GM12878 (cell line): ENCODE results near the gene ZC3H10. TPM values are rescaled to one million over a fixed set of nuclear protein-coding genes. Genes with fewer than 3 reads are reported as not detected.

Experiments
- ATF7 ChIP-seq: fragments of 450-650 bp; IDR thresholded peaks from 2 replicates; pipeline ENCODE4 v1.6.1; 2016; ENCODE audit warnings: low read depth, mild to moderate bottlenecking
- BACH1 ChIP-seq: fragments of 450-650 bp; IDR thresholded peaks from 2 replicates; pipeline ENCODE4 v1.6.1; 2017; ENCODE audit warnings: mild to moderate bottlenecking, borderline replicate concordance
- ELK1 ChIP-seq: IDR thresholded peaks from 2 replicates; pipeline ENCODE4 v1.6.1; 2012; ENCODE audit warnings: low read depth, low read length, improper control_type of control experiment
- MEF2B ChIP-seq: fragments of 450-650 bp; IDR thresholded peaks from 2 replicates; pipeline ENCODE4 v1.6.1; 2018; ENCODE audit warnings: mild to moderate bottlenecking, moderate library complexity; ENCODE audit not compliant: partially characterized antibody, poor library complexity, severe bottlenecking
- MYB ChIP-seq: fragments of 150-350 bp; IDR thresholded peaks from 2 replicates; pipeline ENCODE4 v1.6.1; 2014; ENCODE audit warnings: mild to moderate bottlenecking, low read depth, low read length, borderline replicate concordance
- NFXL1 ChIP-seq: fragments of 450-650 bp; IDR thresholded peaks from 2 replicates; pipeline ENCODE4 v1.6.1; 2017; ENCODE audit warnings: antibody characterized with exemption, mild to moderate bottlenecking, borderline replicate concordance
- PAX8 ChIP-seq: fragments of 450-650 bp; IDR thresholded peaks from 2 replicates; pipeline ENCODE4 v1.6.1; 2017; ENCODE audit warnings: mild to moderate bottlenecking, moderate library complexity
- RUNX3 ChIP-seq: IDR thresholded peaks from 2 replicates; pipeline ENCODE4 v1.6.1; 2012; ENCODE audit warnings: low read length, inconsistent platforms
- SP1 ChIP-seq: IDR thresholded peaks from one replicate; pipeline ENCODE4 v1.6.1; 2011; ENCODE audit warnings: low read depth, low read length
- SPI1 ChIP-seq: IDR thresholded peaks from 2 replicates; pipeline ENCODE4 v1.6.1; 2011; ENCODE audit warnings: low read depth, mild to moderate bottlenecking, low read length, moderate library complexity, borderline replicate concordance; ENCODE audit not compliant: insufficient read depth
- ZBTB4 ChIP-seq: fragments of 450-650 bp; formaldehyde crosslinking; IDR thresholded peaks from 2 replicates; pipeline ENCODE4 v1.4.0; 2022; ENCODE audit warnings: mild to moderate bottlenecking, moderate library complexity
- polyA plus RNA-seq, 11 experiments: library from polyadenylated mRNA; depleted of rRNA in 4 of 11; unstranded in 6 of 11; stranded (reverse) in 5 of 11; fragments of >200 nt; fragmentation: Nextera tagmentation in 4 of 11; fragmentation: Illumina TruSeq in 1 of 11; extraction: Ambion mirVana in 4 of 11; extraction: Trizol in 1 of 11; gene quantifications; 1 replicate in 1 of 11; 2 replicates in 10 of 11; pipeline versions ENCODE4 v1.2.1 to v1.2.3, GENCODE V29; 2011 to 2016; ENCODE audit warnings: inconsistent platforms in 2 of 11, missing spikeins in 2 of 11, low read depth in 1 of 11
- total RNA-seq, 4 experiments: library from RNA; depleted of rRNA in 3 of 4; stranded (reverse); fragments of >200 nt in 3 of 4; fragmentation: Illumina TruSeq in 1 of 4; extraction: Trizol in 1 of 4; gene quantifications; 2 replicates each; pipeline versions ENCODE4 v1.2.1 to v1.2.3, GENCODE V29; 2013 to 2021
- TF ChIP-seq, protein P1 (sequence below): IDR thresholded peaks from 2 replicates; pipeline ENCODE4 v1.6.1; 2012; ENCODE audit warnings: improper control_type of control experiment, low read depth, low read length; ENCODE audit not compliant: insufficient replicate concordance
- TF ChIP-seq, protein P2 (sequence below): IDR thresholded peaks from 2 replicates; pipeline ENCODE4 v1.6.1; 2011; ENCODE audit warnings: borderline replicate concordance, low read depth, mild to moderate bottlenecking, moderate library complexity, low read length; ENCODE audit not compliant: insufficient read depth, poor library complexity, severe bottlenecking

ZC3H10 gene
- total and polyA plus RNA-seq, 10 of the 15 experiments (the other 5 are each of a cell fraction or from before 2014, with no cell fraction given), result 0.56 to 6.4 (median 3.7) TPM

DNA sequence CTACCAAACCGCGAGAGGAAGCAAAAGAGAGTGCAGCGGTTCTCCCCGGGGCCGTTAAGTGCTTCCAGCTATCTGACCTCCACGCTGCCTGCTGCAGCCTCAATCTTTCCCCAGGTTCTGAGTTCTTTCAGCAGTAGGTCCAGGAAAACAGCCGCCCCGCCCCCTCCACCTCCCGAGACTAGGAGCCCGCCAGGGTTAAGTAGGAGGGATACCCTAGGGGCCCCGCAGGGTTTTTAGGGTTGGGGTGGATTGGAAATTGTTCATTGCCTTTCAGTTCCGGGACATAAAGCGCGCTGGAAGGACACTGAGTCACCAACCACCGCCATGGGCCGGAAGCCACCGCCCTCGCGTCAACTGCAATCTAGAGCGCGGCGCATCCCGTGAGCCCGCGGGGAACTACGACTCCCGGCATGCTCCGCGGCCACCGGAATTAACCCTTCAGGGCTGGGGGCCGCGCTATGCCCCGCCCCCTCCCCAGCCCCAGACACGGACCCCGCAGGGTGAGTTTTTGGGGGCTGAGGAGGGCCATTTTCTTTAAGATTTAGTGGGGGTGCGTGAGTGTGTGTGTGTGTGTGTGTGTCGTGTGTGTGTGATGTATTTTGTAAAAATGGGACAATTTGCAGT, 34.2 kb downstream of the ZC3H10 start, which contains the start of gene MYL6B (continued):
- peak; percentile 81 for TF ChIP-seq ELK1
- TF ChIP-seq BACH1, result no peak
- 0 out of 2 replicates have a peak, but pooled peaks have one; percentile 58 for TF ChIP-seq PAX8
- peak; percentile 27; the same call in 1 of the 2 replicates for TF ChIP-seq ATF7
- TF ChIP-seq RUNX3, result peak; percentile 62; the same call in 1 of the 2 replicates
- TF ChIP-seq, protein P1, sequence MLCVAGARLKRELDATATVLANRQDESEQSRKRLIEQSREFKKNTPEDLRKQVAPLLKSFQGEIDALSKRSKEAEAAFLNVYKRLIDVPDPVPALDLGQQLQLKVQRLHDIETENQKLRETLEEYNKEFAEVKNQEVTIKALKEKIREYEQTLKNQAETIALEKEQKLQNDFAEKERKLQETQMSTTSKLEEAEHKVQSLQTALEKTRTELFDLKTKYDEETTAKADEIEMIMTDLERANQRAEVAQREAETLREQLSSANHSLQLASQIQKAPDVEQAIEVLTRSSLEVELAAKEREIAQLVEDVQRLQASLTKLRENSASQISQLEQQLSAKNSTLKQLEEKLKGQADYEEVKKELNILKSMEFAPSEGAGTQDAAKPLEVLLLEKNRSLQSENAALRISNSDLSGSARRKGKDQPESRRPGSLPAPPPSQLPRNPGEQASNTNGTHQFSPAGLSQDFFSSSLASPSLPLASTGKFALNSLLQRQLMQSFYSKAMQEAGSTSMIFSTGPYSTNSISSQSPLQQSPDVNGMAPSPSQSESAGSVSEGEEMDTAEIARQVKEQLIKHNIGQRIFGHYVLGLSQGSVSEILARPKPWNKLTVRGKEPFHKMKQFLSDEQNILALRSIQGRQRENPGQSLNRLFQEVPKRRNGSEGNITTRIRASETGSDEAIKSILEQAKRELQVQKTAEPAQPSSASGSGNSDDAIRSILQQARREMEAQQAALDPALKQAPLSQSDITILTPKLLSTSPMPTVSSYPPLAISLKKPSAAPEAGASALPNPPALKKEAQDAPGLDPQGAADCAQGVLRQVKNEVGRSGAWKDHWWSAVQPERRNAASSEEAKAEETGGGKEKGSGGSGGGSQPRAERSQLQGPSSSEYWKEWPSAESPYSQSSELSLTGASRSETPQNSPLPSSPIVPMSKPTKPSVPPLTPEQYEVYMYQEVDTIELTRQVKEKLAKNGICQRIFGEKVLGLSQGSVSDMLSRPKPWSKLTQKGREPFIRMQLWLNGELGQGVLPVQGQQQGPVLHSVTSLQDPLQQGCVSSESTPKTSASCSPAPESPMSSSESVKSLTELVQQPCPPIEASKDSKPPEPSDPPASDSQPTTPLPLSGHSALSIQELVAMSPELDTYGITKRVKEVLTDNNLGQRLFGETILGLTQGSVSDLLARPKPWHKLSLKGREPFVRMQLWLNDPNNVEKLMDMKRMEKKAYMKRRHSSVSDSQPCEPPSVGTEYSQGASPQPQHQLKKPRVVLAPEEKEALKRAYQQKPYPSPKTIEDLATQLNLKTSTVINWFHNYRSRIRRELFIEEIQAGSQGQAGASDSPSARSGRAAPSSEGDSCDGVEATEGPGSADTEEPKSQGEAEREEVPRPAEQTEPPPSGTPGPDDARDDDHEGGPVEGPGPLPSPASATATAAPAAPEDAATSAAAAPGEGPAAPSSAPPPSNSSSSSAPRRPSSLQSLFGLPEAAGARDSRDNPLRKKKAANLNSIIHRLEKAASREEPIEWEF, result no peak
- TF ChIP-seq, protein P2, sequence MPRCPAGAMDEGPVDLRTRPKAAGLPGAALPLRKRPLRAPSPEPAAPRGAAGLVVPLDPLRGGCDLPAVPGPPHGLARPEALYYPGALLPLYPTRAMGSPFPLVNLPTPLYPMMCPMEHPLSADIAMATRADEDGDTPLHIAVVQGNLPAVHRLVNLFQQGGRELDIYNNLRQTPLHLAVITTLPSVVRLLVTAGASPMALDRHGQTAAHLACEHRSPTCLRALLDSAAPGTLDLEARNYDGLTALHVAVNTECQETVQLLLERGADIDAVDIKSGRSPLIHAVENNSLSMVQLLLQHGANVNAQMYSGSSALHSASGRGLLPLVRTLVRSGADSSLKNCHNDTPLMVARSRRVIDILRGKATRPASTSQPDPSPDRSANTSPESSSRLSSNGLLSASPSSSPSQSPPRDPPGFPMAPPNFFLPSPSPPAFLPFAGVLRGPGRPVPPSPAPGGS, result no peak
- no peak for TF ChIP-seq SPI1
- TF ChIP-seq NFXL1, result no peak
- peak; percentile 16 for TF ChIP-seq MEF2B
- peak; percentile 64 for TF ChIP-seq SP1
- TF ChIP-seq MYB, result 0 out of 2 replicates have a peak, but pooled peaks have one; percentile 49
- TF ChIP-seq ZBTB4 (CRISPR knock-in tag), result no peak
